ENCODE results near the gene MBD2. TPM values are rescaled to one million over a fixed set of nuclear protein-coding genes. Genes with fewer than 3 reads are reported as not detected.

The MBD2 gene
- total RNA-seq, 2 experiments from 2014 or later = 39.2 to 176 TPM

DNA sequence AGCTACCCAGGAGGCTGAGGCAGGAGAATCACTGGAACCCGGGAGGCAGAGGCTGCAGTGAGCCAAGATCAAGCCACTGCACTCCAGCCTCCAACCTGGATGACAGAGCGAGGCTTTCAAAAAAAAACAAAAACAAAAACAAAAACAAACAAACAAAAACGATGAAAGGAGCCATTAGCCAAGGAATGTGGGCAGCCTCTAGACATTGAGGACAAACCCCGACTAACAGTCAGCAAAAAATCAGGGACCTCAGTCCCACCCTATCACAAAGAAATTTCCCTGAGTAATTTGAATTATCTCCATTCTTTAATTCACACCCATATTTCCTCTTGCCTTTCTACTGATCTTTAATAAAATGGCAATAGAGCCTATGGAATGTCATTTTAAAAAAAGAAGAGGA is 75.8 kb downstream of the MBD2 start:
- H3K4me3 ChIP-seq (ENCODE audit: low read depth, low read length, poor library complexity, severe bottlenecking) = no peak overlapping the region
- BruUV-seq (replicated peaks) = no TSS peak
- no peak overlapping the region for H2AFZ ChIP-seq (ENCODE audit: low read length)
- TF ChIP-seq, protein P1, sequence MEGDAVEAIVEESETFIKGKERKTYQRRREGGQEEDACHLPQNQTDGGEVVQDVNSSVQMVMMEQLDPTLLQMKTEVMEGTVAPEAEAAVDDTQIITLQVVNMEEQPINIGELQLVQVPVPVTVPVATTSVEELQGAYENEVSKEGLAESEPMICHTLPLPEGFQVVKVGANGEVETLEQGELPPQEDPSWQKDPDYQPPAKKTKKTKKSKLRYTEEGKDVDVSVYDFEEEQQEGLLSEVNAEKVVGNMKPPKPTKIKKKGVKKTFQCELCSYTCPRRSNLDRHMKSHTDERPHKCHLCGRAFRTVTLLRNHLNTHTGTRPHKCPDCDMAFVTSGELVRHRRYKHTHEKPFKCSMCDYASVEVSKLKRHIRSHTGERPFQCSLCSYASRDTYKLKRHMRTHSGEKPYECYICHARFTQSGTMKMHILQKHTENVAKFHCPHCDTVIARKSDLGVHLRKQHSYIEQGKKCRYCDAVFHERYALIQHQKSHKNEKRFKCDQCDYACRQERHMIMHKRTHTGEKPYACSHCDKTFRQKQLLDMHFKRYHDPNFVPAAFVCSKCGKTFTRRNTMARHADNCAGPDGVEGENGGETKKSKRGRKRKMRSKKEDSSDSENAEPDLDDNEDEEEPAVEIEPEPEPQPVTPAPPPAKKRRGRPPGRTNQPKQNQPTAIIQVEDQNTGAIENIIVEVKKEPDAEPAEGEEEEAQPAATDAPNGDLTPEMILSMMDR (conservative IDR thresholded peaks at IDR 0.05; ENCODE audit: low read length) = no peak
- no peak for TF ChIP-seq EZH2phosphoT487 (IDR thresholded peaks at IDR 0.05; ENCODE audit: borderline replicate concordance, low read depth, low read length)
- DNase-seq (ENCODE audit: low spot score) = no peak
- H3K9me2 ChIP-seq (ENCODE audit: insufficient read depth, low read length) = no peaks in the 10 kb centered on the region
- 0 out of 2 replicates have a peak, but pooled peaks cover 1% of the 10 kb centered on the region for H3K9me3 ChIP-seq (ENCODE audit: low read length)
- H3K79me2 ChIP-seq (ENCODE audit: insufficient read depth, low read depth, low read length) = no peaks in the 10 kb centered on the region
- H4K20me1 ChIP-seq (ENCODE audit: insufficient read depth, low read length) = no peaks in the 10 kb centered on the region
- H3K4me1 ChIP-seq (ENCODE audit: insufficient read depth, low read length, poor library complexity, severe bottlenecking) = no peaks in the 10 kb centered on the region
- no peak overlapping the region for H3K27ac ChIP-seq (ENCODE audit: low read depth, low read length, poor library complexity, severe bottlenecking)
- POLR2A ChIA-PET = no interaction called here
- peaks cover 39% of the 10 kb centered on the region for H3K36me3 ChIP-seq (ENCODE audit: insufficient read depth, low read length)
- CTCF ChIA-PET (ENCODE audit: unreplicated experiment) = no interaction called here
- intact Hi-C loops (cut with micrococcal nuclease; ENCODE audit: unreplicated experiment) = no loop called here
- H3K4me2 ChIP-seq (ENCODE audit: low read length) = no peak overlapping the region

DNA sequence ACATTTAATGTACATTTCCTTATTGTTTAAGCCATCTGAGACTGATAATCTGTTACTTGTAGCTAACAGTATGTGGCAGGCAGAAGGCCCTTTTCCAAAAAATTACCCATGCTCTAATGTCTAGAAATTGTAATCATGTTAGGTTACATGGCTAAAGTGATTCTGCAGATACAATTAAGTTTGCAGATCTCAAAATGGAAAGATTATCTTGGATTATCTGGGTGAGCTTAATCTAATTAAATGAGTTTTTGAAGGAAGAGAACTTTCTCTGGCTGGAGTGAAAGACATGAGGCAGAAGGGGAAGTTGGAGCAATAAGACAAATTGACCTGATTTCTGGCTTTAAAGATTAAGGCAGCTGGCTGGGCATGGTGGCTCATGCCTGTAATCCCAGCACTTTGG is 76.3 kb downstream of the MBD2 start:
- intact Hi-C loops (cut with micrococcal nuclease; ENCODE audit: unreplicated experiment) = no loop called here
- no peak overlapping the region for H3K4me2 ChIP-seq (ENCODE audit: low read length)
- no peak overlapping the region for H2AFZ ChIP-seq (ENCODE audit: low read length)
- DNase-seq (ENCODE audit: low spot score) = no peak
- BruUV-seq (replicated peaks) = no TSS peak
- no peaks in the 10 kb centered on the region for H3K79me2 ChIP-seq (ENCODE audit: insufficient read depth, low read depth, low read length)
- H3K4me1 ChIP-seq (ENCODE audit: insufficient read depth, low read length, poor library complexity, severe bottlenecking) = no peaks in the 10 kb centered on the region
- H3K9me3 ChIP-seq (ENCODE audit: low read length) = 0 out of 2 replicates have a peak, but pooled peaks cover 6% of the 10 kb centered on the region
- TF ChIP-seq EZH2phosphoT487 (IDR thresholded peaks at IDR 0.05; ENCODE audit: borderline replicate concordance, low read depth, low read length) = no peak
- TF ChIP-seq, protein P1 (conservative IDR thresholded peaks at IDR 0.05; ENCODE audit: low read length) = no peak
- H3K27ac ChIP-seq (ENCODE audit: low read depth, low read length, poor library complexity, severe bottlenecking) = no peak overlapping the region
- CTCF ChIA-PET (ENCODE audit: unreplicated experiment) = no interaction called here
- H3K9me2 ChIP-seq (ENCODE audit: insufficient read depth, low read length) = no peaks in the 10 kb centered on the region
- POLR2A ChIA-PET = interaction anchor here (0.6 kb wide), 1 partner anchor 22 kb away, joined by 3 read pairs; no protein-coding TSS in a partner anchor
- no peak overlapping the region for H3K4me3 ChIP-seq (ENCODE audit: low read depth, low read length, poor library complexity, severe bottlenecking)
- H3K36me3 ChIP-seq (ENCODE audit: insufficient read depth, low read length) = peaks cover 38% of the 10 kb centered on the region
- H4K20me1 ChIP-seq (ENCODE audit: insufficient read depth, low read length) = no peaks in the 10 kb centered on the region

DNA sequence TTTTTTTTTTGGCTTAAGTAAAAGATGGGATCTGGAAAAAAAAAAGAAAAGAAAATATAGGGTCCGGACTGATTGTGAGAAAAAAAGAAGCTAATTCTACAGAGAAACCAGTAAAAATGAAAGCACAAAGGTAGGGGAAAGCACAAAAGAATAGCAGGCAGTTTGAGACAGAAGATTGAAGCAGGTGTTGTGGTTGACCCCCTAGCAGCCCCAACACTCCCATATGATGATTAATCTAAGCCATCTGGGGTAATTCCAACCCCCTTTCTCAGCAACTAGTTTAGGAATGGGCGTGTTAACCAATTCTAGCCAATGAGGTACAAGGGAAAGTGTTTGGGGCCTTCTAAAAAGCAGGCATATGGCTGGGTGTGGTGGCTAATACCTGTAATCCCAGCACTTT is 77.0 kb downstream of the MBD2 start:
- Histone ChIP-seq H3K4me3 (ENCODE audit: low read depth, low read length, poor library complexity, severe bottlenecking) (no peak overlapping the region), H3K4me1 (ENCODE audit: insufficient read depth, low read length, poor library complexity, severe bottlenecking) (no peaks in the 10 kb centered on the region), H4K20me1 (ENCODE audit: insufficient read depth, low read length) (no peaks in the 10 kb centered on the region), H3K4me2 (ENCODE audit: low read length) (no peak overlapping the region), H3K36me3 (ENCODE audit: insufficient read depth, low read length) (peaks cover 31% of the 10 kb centered on the region), H3K79me2 (ENCODE audit: insufficient read depth, low read depth, low read length) (no peaks in the 10 kb centered on the region), H3K9me3 (ENCODE audit: low read length) (0 out of 2 replicates have a peak, but pooled peaks cover 6% of the 10 kb centered on the region), H2AFZ (ENCODE audit: low read length) (no peak overlapping the region), H3K9me2 (ENCODE audit: insufficient read depth, low read length) (no peaks in the 10 kb centered on the region), H3K27ac (ENCODE audit: low read depth, low read length, poor library complexity, severe bottlenecking) (no peak overlapping the region)
- CTCF ChIA-PET (ENCODE audit: unreplicated experiment) = no interaction called here
- DNase-seq (ENCODE audit: low spot score) = no peak
- POLR2A ChIA-PET = interaction anchor here (0.6 to 0.7 kb wide), 2 partner anchors 17 to 925 kb away, joined by 6 to 7 read pairs; no protein-coding TSS in a partner anchor
- BruUV-seq (replicated peaks) = no TSS peak
- no peak for TF ChIP-seq EZH2phosphoT487 (IDR thresholded peaks at IDR 0.05; ENCODE audit: borderline replicate concordance, low read depth, low read length)
- TF ChIP-seq, protein P1 (conservative IDR thresholded peaks at IDR 0.05; ENCODE audit: low read length) = no peak
- intact Hi-C loops (cut with micrococcal nuclease; ENCODE audit: unreplicated experiment) = no loop called here
